HG02571 (cell line): Measurements from ENCODE around the gene TRIM69.
"Not testable (repeated sequence)": the region's sequence is repeated elsewhere in the genome, so short reads cannot be mapped to it uniquely, and the experiment has no call there.

Experiments
- ATAC-seq: cut with Tn5 transposase; IDR thresholded peaks from one replicate; pipeline ENCODE4 v1.9.1; 2021; ENCODE audit warnings: mild to moderate bottlenecking, moderate library complexity; ENCODE audit not compliant: unreplicated experiment

TRIM69 gene

DNA sequence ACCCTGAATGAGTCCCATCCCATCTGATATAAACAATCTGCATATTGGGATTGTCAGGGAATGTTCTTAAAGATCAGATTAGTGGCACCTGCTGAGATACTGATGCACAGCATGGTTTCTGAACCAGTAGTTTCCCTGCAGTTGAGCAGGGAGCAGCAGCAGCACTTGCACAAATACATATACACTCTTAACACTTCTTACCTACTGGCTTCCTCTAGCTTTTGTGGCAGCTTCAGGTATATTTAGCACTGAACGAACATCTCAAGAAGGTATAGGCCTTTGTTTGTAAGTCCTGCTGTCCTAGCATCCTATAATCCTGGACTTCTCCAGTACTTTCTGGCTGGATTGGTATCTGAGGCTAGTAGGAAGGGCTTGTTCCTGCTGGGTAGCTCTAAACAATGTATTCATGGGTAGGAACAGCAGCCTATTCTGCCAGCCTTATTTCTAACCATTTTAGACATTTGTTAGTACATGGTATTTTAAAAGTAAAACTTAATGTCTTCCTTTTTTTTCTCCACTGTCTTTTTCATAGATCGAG, 20.5 kb upstream of the TRIM69 start:
- no peak for ATAC-seq

GRCh38 chr15:44716983-44717602, 19.2 kb upstream of the TRIM69 start:
- ATAC-seq, result no peak

DNA sequence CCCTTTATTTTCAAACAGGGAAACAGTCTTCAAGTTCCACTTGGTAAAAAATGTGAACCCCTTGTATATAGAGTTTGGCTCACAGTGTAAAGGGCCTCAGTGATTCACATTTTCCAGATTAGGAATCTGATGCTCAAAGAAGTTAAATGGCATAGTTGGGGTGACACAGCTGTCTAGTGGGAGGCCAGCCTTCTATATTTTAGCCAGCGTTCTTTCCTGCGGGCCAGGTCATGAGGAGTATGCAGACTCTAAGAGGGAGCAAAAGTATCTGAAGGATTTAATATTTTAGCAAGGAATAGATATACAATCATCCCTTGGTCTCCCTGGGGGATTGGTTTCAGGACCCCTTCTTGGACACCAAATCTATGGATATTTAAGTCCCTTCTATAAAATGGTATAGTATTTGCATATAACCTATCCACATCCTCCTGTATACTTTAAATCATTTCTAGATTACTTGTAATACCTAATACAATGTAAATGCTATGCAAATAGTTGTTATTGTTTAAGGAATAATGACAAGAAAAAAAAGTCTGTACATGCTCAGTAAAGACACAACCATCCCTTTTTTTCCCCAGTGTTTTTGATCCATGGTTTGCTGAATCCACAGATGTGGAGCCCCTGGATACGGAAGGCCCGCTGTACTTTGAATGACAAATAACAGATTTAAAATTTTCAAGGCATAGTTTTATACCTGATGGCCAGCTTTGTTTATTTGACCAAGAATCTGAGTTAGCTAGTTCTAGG, 18.0 kb upstream of the TRIM69 start:
- no peak for ATAC-seq

DNA sequence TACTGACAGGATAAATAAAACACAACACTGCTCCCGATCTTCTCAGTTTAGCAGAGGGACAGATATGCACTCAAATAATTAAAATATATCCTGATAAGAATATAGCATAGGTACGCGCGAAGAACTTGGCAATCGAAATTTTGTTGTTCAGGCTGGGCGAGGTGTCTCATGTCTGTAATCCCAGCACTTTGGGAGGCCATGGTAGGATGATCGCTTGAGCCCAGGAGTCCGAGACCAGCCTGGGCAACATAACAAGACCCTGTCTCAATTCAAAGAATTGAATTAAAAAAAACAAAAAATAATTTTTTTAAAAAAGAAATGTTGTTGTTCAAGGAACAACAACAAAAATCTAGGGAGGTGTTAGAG, 17.4 kb upstream of the TRIM69 start:
- ATAC-seq, result no peak

GRCh38 chr15:44719293-44719999, 16.9 kb upstream of the TRIM69 start:
- peak; percentile 53 for ATAC-seq

GRCh38 chr15:44720000-44720435, 16.3 kb upstream of the TRIM69 start:
- ATAC-seq, result not testable (repeated sequence)

- no peak for ATAC-seq
These were observed 15.7 kb upstream of the TRIM69 start for GRCh38 chr15:44720460-44721176.

GRCh38 chr15:44722011-44722410, 14.3 kb upstream of the TRIM69 start:
- ATAC-seq, result no peak

DNA sequence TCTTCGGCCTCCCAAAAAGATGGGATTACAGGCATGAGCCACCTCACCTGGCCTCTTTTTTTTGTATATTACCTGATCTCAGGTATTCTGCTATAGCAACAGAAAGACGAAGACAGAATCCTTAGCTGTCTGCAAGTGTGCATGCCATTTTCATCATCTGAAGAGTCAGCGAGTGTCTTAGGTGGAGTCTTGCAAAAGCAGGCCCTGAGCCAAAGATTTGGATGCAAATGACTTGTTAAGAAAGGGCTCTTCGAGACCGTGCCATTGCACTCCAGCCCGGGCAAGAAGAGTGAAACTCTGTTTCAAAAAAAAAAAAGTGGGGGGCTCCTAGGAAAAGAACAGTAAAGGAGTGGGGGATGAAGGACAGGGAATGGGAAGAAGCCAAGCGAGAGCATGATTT, 10.2 kb upstream of the TRIM69 start:
- ATAC-seq, result no peak

DNA sequence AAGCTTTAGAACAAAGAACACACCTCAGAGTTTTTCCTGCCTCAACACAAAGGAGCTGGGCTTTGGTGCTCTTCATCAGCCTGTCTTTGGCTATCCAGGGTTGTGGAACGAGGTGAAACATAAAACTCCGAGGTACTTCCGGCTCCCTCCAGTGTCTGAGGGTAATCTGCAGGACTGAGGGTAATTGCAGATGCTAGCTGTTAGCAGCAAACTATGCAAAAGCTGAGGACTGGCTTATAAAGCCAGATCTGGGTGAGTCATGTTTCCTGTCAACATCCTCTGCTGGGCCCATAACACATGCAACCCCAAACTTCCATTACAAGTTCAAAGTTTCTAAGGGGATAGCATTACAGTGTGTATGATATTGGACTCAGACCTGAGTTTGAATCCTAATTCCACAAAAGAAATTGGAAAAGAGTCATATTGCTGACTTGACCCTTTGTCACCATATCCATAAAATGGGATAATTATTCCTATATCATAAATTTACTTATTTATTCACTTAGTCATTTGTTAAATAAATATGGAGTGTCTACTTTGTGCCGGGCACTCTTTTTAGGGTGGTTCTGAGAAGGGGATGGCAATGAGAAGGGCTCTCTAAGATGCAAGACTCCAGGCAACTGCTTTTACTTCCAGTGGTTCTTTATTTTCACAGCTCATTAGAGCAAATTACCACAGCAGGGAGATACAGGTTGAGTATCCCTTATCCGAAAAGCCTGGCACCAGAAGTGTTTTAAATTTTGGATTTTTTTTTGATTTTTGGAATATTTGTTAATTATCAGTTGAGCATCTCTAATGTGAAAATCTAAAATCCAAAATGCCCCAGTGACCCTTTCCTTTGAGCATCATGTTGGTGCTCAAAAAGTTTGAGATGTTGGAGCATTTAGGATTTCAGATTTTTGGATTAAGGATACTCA, 9.5 kb upstream of the TRIM69 start:
- ATAC-seq, result peak; percentile 24

DNA sequence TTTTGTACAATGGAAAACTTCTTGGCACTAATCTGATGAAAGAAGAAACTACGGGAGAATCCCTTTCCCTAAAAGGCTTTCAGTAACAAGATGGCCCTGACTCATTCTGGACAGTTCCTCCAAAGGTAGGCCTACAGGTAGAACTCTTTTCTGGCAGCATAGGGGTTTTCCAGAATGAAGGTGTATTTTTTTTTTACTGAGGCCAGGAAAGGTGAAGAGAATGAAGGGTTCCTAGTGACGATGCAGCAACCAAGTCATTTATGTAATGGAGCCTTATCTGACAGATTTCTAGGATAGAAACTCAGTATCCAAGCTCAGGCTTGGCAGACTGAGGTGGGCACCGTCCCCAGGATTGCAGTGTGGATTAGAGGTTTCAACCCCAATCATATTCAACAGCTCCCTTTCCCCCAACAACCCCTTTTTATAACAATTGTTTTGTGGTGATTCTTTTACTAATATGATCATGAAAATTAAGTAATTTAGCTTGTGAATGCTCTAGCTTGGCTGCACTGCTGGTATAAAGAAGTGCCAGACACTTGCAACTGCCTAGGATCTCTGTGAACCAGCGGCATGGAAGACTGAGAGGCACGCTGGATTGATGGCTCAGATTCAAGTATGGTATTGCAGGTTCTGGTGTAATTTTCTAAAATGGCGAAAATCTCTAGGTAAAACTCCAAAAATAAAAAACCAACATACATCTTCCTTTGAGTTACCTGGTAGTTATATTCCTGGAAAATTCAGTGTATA, 8.7 kb upstream of the TRIM69 start:
- no peak for ATAC-seq

- not testable (repeated sequence) for ATAC-seq
These were observed 8.1 kb upstream of the TRIM69 start for GRCh38 chr15:44728232-44728575.

DNA sequence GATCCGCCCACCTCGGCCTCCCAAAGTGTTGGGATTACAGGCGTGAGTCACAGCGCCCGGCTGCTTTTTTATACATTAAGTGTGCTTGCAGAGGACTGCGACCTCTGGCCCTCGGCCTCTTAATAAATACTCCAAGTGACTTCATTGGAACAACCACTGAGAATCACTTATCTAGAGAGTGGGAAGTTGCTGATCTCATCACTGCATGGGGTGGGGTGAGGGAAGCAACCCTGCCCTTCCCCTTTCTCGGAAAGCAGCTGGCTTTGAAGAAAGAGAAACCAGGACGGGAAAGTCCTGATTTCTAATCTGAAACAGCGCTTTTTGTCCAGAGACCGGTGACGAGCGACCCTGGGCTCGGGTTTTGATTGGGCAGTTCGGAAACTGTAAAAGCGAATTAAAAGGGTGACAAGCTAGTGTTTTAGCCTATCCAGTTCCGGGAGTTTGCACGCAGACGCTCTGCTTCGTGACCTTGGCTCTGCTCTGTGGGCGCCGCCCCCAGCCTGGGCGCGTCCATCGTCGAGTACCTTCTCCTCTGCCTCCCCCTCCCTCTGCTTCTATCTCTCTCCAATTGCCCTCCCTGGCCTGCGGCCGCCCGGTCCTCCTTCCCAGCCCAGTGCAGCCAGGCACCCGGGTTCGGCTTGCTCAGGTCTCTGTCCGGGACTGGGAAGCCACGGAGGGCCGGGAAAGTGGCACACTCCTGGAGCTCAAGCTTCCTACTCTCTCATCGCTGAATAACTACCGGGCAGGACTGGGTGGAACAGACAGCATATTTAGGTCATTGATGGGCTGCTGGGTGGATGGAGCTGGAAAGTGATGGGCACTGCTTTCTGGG, 7.5 kb upstream of the TRIM69 start:
- ATAC-seq, result peak; percentile 75

DNA sequence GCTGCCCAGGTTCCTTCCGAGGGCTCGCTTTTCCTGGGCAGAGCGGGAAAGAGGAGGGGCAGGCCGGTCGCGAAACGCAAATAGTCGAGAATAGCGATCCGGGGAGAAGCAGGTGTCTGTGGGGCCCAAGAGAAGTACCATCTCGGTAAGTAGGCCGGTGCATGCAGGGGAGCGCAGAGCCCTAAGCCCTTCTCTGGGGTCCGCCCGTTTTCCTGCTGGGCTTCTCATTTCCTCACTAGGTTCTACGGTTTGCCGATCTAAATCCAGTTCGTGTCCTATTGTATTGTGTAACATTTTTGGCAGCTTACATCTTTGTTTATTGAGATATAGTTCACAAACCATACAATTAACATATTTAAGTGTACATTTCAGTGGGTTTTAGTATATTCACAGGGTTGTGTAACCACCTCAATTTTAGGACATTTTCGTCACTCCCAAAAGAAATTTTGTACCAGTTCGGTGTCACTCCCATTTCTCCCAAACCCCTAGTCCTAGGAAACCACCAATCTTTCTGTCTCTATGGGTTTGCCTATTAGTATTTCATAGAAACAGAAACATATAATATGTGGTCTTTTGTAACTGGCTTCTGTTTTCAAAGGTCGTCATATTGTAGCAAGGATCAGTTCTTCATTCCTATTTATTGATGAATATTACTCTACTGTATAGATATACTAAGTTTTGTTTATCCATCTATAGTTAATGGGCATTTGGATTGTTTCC, 6.8 kb upstream of the TRIM69 start:
- ATAC-seq, result peak; percentile 10

- ATAC-seq, result no peak
These were observed 1.4 kb upstream of the TRIM69 start for GRCh38 chr15:44734839-44735481.

GRCh38 chr15:44735482-44736180, 697 bp upstream of the TRIM69 start:
- ATAC-seq, result no peak
